A673 (cell line): ENCODE data around the gene FXYD3. TPM values are rescaled to one million over a fixed set of nuclear protein-coding genes. Genes with fewer than 3 reads are reported as not detected.

ENCODE experiments used
- BruUV-seq: library from RNA; stranded (reverse); fragments of 400-500 nt; replicated peaks from 2 replicates; lab custom pipeline; 2021; lab: Mats Ljungman, UMichigan
- CTCF ChIA-PET: fragments of 300-600 bp; sonication (Branson Sonifier 250); formaldehyde crosslinking; loops from one replicate; lab custom pipeline; 2022; ENCODE audit warnings: antibody characterized with exemption; lab: Charles Lee
- POLR2A ChIA-PET: fragments of 300-600 bp; sonication (Branson Sonifier 250); formaldehyde crosslinking; loops from one replicate; lab custom pipeline; 2022; ENCODE audit warnings: antibody characterized with exemption; ENCODE audit not compliant: low non-redundant PET; lab: Charles Lee
- DNase-seq: peaks from one replicate; pipeline ENCODE4 v3.0.0-alpha.2; 2015; ENCODE audit warnings: low spot score
- H3K27ac ChIP-seq: fragments of 200-600 bp; sonication (generic); 2 replicates; pipeline ENCODE4 v1.5.1; 2016; ENCODE audit warnings: mixed run types, low read depth, mild to moderate bottlenecking, mixed read lengths, antibody characterized with exemption, low read length; ENCODE audit not compliant: poor library complexity, severe bottlenecking
- H3K27me3 ChIP-seq: fragments of 200-600 bp; sonication (generic); replicated peaks from 2 replicates; pipeline ENCODE4 v1.6.1; 2017; ENCODE audit warnings: mixed run types, low read depth, mild to moderate bottlenecking, mixed read lengths, antibody characterized with exemption, low read length; ENCODE audit not compliant: insufficient read depth, poor library complexity
- H3K36me3 ChIP-seq: fragments of 200-600 bp; sonication (generic); 2 replicates; pipeline ENCODE4 v1.6.1; 2016; ENCODE audit warnings: mixed run types, mild to moderate bottlenecking, mixed read lengths, antibody characterized with exemption, low read length; ENCODE audit not compliant: insufficient read depth, poor library complexity, severe bottlenecking
- H3K4me1 ChIP-seq: fragments of 200-600 bp; sonication (generic); 2 replicates; pipeline ENCODE4 v1.6.1; 2017; ENCODE audit warnings: mixed run types, mild to moderate bottlenecking, mixed read lengths, antibody characterized with exemption, low read length; ENCODE audit not compliant: insufficient read depth, poor library complexity, severe bottlenecking
- H3K4me3 ChIP-seq: fragments of 200-600 bp; sonication (generic); 2 replicates; pipeline ENCODE4 v1.5.1; 2016; ENCODE audit warnings: low read depth, mixed run types, mild to moderate bottlenecking, mixed read lengths, low read length; ENCODE audit not compliant: poor library complexity, severe bottlenecking
- H3K9me3 ChIP-seq: fragments of 200-600 bp; sonication (generic); 2 replicates; pipeline ENCODE4 v1.6.1; 2016; ENCODE audit warnings: mixed run types, low read depth, mild to moderate bottlenecking, mixed read lengths, antibody characterized with exemption, low read length; ENCODE audit not compliant: poor library complexity, severe bottlenecking
- CTCF ChIP-seq: fragments of 300-800, 200-600 bp; sonication (generic); conservative IDR thresholded peaks from 2 replicates; pipeline ENCODE4 v1.5.1; 2017; ENCODE audit warnings: low read depth, mild to moderate bottlenecking, antibody characterized with exemption, low read length, moderate library complexity, mixed read lengths
- EZH2 ChIP-seq: fragments of 200-600 bp; sonication (generic); IDR thresholded peaks from 2 replicates; pipeline ENCODE4 v1.6.1; 2017; ENCODE audit warnings: borderline replicate concordance, low read depth, mild to moderate bottlenecking, mixed read lengths, antibody characterized with exemption, low read length; ENCODE audit not compliant: poor library complexity, severe bottlenecking
- intact Hi-C: fragments of 100-400 bp; cut with micrococcal nuclease; formaldehyde crosslinking; loops from one replicate; pipeline ENCODE4 v1.10.0; 2022; ENCODE audit not compliant: unreplicated experiment
- total RNA-seq: library from RNA; stranded (reverse); gene quantifications from 2 replicates; pipeline ENCODE4 v1.2.3, GENCODE V29; 2021

Gene FXYD3
- total RNA-seq, 1 experiment from 2014 or later, result not detected

- POLR2A ChIA-PET, result no interaction called here
- Histone ChIP-seq H3K27ac (no peak overlapping the region), H3K4me1 (peaks cover 5% of the 10 kb centered on the region), H3K27me3 (no peaks in the 10 kb centered on the region), H3K4me3 (no peak overlapping the region), H3K9me3 (no peaks in the 10 kb centered on the region), H3K36me3 (no peaks in the 10 kb centered on the region)
- DNase-seq, result no peak
- CTCF ChIA-PET, result no interaction called here
- intact Hi-C loops, result no loop called here
- TF ChIP-seq CTCF (no peak), EZH2 (no peak)
- BruUV-seq, result no TSS peak
Measured at GRCh38 chr19:35088131-35088913, 27.3 kb upstream of the FXYD3 start.

- TF ChIP-seq CTCF (no peak), EZH2 (no peak)
- no peak for DNase-seq
- Histone ChIP-seq H3K27me3 (no peaks in the 10 kb centered on the region), H3K4me1 (peaks cover 5% of the 10 kb centered on the region), H3K4me3 (no peak overlapping the region), H3K27ac (no peak overlapping the region), H3K9me3 (no peaks in the 10 kb centered on the region), H3K36me3 (no peaks in the 10 kb centered on the region)
- intact Hi-C loops, result no loop called here
- no TSS peak for BruUV-seq
- CTCF ChIA-PET, result interaction anchor here (1.0 kb wide), 1 partner anchor 23 kb away, joined by 4 read pairs; no protein-coding TSS in a partner anchor
- POLR2A ChIA-PET, result no interaction called here
Measured at GRCh38 chr19:35089554-35089953, 26.1 kb upstream of the FXYD3 start.

GRCh38 chr19:35090160-35090505 lies 25.5 kb upstream of the FXYD3 start:
- Histone ChIP-seq H3K36me3 (no peaks in the 10 kb centered on the region), H3K4me1 (peaks cover 5% of the 10 kb centered on the region), H3K27me3 (no peaks in the 10 kb centered on the region), H3K9me3 (no peaks in the 10 kb centered on the region), H3K27ac (no peak overlapping the region), H3K4me3 (peak overlapping the region; percentile 15)
- DNase-seq, result no peak
- TF ChIP-seq CTCF (no peak), EZH2 (no peak)
- ChIA-PET CTCF (interaction anchor here (1.0 kb wide), 1 partner anchor 23 kb away, joined by 4 read pairs; no protein-coding TSS in a partner anchor), POLR2A (no interaction called here)
- intact Hi-C loops, result no loop called here
- no TSS peak for BruUV-seq
